ENCODE measurements around the gene LRRC25.

DNA sequence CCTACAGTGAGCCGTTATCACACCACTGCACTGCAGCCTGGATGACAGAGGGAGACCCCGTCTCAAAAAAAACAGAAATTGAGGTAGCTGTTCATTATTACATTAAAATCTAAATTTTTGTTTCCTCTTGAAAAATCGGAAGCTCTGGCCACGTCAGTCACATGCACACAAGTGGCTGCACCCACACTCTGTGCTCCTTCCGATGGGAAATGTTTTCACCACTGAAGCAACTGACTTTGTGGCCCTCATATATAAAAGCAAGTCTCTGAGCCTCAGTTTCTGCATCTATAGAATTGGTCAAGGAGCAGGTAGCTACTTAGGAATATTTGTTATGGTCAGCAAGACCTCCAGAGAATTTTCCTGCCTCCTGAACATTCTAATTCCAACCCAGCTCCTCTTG is 4.5 kb downstream of the LRRC25 start:
- TF ChIP-seq CTCF (IDR thresholded peaks at IDR 0.05 in 2 of 3, conservative IDR thresholded peaks at IDR 0.05 in 1 of 3; ENCODE audit: borderline replicate concordance in 1 of 3, insufficient read depth in 1 of 3, low read depth in 2 of 3, low read length in 2 of 3) = no peak
- no peak for TF ChIP-seq SIN3A (IDR thresholded peaks at IDR 0.05; ENCODE audit: low read depth)
- no peak for TF ChIP-seq ATF3 (IDR thresholded peaks at IDR 0.05)
- TF ChIP-seq POLR2A (IDR thresholded peaks at IDR 0.05; ENCODE audit: borderline replicate concordance, extremely low read depth, insufficient read depth, insufficient read length) = no peak
- TF ChIP-seq, protein P1, sequence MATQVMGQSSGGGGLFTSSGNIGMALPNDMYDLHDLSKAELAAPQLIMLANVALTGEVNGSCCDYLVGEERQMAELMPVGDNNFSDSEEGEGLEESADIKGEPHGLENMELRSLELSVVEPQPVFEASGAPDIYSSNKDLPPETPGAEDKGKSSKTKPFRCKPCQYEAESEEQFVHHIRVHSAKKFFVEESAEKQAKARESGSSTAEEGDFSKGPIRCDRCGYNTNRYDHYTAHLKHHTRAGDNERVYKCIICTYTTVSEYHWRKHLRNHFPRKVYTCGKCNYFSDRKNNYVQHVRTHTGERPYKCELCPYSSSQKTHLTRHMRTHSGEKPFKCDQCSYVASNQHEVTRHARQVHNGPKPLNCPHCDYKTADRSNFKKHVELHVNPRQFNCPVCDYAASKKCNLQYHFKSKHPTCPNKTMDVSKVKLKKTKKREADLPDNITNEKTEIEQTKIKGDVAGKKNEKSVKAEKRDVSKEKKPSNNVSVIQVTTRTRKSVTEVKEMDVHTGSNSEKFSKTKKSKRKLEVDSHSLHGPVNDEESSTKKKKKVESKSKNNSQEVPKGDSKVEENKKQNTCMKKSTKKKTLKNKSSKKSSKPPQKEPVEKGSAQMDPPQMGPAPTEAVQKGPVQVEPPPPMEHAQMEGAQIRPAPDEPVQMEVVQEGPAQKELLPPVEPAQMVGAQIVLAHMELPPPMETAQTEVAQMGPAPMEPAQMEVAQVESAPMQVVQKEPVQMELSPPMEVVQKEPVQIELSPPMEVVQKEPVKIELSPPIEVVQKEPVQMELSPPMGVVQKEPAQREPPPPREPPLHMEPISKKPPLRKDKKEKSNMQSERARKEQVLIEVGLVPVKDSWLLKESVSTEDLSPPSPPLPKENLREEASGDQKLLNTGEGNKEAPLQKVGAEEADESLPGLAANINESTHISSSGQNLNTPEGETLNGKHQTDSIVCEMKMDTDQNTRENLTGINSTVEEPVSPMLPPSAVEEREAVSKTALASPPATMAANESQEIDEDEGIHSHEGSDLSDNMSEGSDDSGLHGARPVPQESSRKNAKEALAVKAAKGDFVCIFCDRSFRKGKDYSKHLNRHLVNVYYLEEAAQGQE (IDR thresholded peaks at IDR 0.05; ENCODE audit: low read depth) = no peak
- TF ChIP-seq EZH2 (IDR thresholded peaks at IDR 0.05) = no peak
- TF ChIP-seq SP1 (IDR thresholded peaks at IDR 0.05; ENCODE audit: low read depth) = no peak
- TF ChIP-seq, protein P2, sequence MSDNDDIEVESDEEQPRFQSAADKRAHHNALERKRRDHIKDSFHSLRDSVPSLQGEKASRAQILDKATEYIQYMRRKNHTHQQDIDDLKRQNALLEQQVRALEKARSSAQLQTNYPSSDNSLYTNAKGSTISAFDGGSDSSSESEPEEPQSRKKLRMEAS (IDR thresholded peaks at IDR 0.05) = no peak
- TF ChIP-seq POLR2AphosphoS5 (IDR thresholded peaks at IDR 0.05; ENCODE audit: low read depth, low read length) = no peak
- TF ChIP-seq CEBPB (IDR thresholded peaks at IDR 0.05; ENCODE audit: low read depth) = no peak
